SHP77 (cell line): ENCODE results near the gene TRIM47.
A peak's percentile ranks its signal among the peaks of the same experiment; 100 is the strongest.
"Not testable (repeated sequence)": the region's sequence is repeated elsewhere in the genome, so short reads cannot be mapped to it uniquely, and the experiment has no call there.

ENCODE experiments used
- DNase-seq, 2 experiments: peaks; one replicate each; lab custom pipeline; 2025; lab: John Stamatoyannopoulos, UW

TRIM47 gene

DNA sequence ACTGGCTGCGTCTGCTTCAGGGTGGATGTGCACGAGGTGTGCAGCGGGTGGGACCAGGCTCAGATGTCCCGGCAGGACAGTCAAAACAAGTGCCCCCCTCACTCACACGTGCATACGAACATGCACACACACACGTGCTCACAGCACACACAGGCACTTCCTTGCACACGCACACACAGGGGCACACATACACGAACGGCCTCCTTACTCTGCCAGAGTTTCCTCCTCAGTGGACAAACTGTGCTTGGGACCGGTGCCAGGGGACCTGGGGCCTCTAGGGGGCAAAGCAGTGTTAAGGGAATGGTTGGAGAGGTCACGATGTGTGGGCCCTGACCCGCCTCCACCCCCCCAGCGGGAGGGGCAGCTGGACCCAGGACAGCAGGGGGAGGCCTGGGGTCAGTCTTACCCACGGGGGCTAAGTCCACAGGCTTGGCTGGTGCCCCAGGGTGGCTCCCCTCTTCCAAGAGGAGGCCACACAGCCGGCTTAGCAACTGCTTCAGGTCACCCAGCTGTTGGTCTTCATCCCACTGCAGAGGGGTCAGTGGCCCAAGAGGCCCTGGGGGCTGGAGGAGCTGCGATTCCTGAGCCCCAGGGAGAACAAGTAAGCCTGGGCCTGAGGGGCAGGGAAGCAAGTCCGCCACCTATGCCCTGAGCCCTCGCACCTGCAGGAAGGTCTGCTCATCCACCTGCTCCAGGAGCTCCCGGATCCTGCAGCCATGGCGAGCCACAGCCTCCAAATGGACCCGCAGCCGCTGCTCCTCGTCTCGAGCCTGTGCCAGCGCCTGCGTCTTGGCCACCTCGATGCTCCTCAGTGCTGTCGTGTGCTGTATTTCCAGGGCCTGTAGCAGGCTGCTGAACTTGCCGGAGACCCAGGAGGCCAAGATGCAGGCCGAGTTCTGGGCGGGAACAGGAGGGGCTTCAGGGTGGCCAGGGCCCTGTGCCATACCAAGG is 13.5 kb upstream of the TRIM47 start:
- DNase-seq: no peak

DNA sequence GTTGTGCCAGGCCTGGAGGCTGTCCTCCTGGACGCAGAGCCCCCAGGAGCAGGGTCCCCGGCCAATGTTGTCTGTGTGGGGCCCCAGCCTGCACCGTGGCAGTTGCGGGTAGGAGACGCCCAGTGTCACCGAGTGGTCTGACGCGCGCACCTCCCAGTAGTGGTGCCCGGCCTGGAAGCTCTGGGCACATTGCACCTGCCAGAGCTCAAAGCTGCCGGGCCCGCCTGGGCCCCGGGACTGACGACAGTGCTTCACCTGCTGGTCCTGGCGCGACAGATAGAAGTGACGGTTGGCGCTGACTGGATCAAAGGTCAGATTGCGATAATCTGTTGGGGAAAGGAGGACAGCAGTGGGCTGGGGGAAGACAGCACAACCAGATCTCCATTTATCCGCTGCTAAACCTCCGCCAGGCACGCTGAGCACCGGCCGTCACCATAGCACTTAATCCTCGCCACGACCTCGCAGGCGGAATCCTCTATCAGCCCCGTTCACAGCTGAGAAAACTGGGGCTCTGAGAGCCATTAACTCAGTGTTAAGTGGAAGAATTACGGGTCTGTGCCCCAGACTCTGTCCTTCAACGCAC is 12.7 kb upstream of the TRIM47 start:
- DNase-seq: no peak

DNA sequence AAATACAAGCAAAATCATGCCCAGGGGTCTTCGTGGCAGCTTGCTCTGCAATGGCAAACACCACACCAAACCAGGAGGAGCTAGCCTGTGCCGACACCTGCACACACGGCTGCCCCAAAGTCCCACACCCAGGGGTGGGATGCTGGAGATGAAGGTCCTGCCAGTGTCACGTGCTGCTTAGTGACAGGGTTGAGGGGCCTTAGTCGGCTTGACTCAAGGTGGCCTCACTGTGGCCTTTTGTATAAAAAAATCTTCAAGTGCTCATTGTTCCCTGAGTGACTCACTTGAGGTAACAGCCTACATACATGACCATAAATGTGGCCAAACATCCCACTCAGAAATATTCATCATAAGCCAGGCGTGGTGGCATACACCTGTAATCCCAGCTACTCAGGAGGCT is 11.1 kb upstream of the TRIM47 start:
- no peak for DNase-seq

DNA sequence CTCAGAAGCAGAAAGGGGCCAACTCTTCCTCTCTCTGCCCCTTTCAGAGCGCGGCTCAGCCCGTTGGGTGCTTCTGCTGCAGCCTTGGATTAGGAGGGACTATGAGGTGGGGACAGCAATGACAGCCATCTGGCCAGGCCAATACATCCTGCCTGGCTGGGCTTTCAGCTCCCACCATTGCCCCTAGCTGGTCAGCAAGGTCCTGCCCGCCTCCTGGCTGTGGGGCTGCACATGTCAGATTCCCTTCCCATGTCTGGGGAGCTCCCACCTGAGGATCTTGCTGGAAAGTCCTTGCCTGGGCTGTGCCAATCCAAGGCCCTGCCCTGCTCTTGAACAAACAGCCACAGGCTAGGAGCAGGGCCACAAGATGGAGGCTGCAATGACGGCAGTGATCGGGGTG is 10.1 kb upstream of the TRIM47 start:
- DNase-seq: no peak

DNA sequence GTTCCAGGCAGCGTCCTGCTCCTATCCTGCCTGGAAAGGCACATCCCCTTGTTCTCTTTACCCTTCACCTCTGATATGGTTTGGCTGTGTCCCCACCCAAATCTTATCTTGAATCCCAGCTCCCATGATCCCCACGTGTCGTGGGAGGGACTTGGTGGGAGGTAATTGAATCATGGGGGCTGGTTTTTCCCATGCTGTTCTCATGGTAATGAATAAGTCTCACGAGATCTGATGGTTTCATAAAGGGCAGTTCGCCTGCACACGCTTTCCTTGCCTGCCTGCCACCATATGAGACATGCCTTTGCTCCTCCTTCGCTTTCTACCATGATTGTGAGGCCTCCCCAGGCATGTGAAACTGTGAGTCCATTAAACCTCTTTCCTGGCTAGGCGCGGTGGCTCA is 7.5 kb upstream of the TRIM47 start:
- not testable (repeated sequence) for DNase-seq

DNA sequence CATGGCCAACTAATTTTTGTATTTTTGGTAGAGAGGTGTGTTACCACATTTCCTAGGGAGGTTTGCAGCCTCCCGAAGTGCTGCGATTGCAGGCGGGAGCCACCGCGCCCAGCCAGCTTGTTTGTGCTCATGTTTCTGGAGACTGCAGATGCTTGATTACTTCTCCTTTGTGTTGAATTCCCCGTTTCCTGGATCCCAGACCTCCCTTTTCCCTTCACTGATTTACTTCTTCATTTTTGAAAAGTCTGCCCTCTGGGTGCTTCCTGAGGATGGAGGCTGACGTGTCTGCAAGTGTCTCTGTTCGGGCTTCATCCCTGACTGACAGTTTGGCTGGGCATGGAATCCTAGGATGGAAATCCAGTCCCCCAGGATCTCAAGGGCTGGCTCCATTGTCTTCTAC is 7.0 kb upstream of the TRIM47 start:
- DNase-seq: no peak

DNA sequence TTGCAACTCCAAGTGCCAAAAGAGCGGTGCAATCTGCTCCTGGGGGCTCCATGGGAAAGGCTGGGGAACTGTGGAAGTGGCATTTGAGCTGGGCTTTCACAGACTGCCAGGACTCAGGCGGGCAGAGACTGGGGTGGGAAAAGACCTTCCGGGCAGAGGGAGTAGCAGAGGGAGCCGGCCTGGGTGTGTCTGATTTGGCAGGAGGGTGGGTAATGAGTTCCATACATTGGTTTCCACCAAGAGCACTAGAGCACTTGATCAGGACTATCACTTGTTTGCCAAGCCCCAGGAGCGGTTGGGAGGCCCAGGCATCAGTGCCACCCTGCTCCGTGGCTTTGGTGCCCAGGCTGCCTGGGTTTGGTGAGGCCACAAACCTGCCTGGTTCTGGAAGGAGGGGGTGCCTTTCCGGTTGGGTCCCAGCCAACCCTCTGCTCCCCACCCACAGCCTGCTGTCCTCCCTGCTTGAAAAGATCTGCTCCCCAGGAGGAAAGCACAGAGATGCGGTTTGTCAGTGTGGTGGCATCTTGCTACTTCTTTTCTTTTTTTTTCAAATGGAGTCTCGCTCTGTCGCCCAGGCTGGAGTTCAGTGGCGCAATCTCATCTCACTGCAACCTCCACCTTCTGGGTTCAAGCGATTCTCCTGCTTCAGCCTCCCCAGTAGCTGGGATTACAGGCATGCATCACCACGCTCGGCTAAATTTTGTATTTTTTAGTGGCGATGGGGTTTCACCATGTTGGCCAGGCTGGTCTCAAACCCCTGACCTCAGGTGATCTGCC is 3.5 kb upstream of the TRIM47 start:
- no peak for DNase-seq

DNA sequence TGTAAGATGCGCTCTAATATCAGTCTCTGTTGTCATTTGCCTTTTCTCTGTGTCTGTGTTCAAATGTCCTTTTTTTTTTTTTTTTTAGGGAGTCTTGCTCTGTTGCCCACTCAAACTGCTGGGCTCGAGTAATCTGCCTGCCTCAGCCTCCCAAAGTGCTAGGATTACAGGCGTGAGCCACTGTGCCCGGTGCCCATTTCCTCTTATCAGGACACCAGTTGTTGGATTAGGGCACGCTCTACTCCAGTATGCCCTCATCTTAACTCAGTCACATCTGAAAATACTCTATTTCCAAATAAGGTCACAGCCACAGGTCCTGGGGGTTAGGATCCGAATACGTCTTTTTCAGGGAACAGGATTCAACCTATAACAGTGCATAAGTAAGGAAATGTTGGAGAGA is 1.9 kb upstream of the TRIM47 start:
- no peak for DNase-seq

DNA sequence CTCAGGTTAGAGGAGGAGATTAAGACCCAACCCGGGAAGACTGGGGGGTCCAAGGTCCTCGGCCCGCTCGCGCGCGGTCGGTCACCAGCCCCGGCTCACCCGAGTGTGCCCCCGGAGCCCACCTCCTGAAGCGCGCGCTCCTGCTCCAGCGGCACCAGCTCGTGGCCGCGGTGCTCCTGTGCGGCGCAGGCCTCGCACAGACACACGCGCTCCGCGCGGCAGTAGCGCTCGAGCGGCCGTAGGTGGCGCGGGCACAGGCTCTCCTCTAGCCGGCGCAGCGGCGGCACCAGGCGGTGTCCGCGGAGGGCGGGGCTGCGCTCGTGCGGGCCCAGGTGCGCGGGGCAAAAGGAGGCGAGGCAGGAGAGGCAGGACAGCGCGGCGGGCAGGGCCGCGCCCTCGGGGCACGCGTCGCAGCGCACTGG is 618 bp downstream of the TRIM47 start:
- DNase-seq: peak; percentile 58 to 86

DNA sequence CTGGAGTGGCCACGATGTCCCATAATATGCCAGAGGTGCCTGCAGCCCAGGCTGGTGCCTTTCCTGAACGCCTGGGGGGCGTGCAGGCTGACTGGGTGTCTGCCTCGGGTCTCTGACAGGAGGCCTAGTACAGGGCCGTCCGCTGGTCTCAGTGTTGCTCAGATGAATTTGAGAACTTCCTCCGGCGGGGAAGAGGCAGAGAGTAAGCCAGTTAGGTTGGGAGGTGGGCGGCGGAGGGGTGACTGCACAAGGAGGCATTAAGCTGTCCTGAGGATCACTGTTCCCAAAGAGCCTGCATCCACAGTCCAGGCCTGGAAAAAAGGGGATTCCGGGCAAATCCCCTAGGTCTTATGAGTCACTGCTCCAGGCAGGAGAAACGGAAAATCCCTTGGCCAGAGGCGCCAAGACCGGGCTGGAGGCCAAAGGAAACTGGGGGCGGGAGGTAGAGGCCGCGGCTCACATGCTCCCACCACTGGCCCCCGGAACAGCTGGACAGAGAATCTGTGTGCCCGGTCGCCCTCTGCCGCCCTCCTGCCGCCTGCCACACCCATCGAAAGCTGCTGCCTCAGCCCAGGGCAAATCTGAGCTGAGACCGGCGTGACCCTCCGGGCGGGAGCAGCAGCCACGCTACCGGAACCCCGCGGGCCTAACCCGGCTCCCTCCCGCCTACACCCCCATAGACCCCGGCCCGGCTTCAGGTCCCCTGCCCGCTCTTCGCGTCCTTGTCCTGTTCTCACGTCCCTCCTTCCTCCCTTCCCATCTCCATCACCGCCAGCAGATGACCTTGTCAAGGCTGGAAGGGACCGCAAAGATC is 1.2 kb downstream of the TRIM47 start:
- DNase-seq: peak; percentile 51 to 72

DNA sequence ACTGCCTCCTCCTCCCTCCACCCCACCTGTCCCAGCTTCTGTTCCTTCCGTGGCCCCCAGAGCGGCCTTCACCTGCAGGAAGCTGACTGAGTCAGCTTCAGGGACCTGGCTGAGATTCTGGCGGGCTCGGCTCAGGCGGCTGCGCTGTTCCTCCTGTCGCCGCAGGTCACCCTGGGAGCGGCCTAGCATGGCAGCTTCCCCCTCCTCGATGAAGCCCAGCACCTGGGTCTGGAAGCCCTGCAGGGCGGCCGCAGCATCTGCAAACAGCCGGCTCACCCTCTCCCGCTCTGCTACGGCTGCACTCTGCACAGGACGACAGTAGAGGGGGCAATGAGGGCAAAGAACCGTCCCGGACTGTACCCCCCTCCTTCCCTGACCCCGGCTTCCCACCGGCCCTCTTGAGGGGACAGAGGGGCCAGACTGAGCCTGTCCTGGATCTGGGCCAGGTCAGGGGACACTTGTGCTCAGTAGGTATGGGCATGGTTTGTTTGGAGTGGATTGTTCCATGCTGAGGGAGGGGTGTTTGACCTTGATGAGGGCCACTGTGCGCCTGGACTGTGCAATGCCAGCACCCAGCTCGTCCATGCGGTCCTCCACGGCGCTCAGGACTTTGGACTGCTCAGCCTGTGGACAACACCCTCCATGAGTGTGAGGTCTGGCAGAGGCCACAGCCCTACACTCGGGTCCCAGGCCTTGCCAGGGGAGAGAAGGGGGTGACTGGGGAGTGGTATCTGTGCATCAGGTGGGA is 2.0 kb downstream of the TRIM47 start:
- peak; percentile 86 to 91 for DNase-seq

DNA sequence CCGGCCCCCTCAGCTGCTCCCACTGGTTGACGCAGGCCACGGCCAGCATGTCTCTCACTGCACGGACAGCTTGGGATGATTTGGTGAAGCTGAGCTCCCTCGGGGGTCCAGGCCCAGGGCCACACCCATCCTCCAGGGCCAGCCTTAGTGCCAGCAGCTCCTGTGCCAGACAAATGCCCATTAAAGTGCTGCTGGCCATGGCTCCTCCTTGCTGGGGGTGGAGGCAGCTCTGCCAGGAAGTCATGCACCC is 2.5 kb downstream of the TRIM47 start:
- DNase-seq: no peak

DNA sequence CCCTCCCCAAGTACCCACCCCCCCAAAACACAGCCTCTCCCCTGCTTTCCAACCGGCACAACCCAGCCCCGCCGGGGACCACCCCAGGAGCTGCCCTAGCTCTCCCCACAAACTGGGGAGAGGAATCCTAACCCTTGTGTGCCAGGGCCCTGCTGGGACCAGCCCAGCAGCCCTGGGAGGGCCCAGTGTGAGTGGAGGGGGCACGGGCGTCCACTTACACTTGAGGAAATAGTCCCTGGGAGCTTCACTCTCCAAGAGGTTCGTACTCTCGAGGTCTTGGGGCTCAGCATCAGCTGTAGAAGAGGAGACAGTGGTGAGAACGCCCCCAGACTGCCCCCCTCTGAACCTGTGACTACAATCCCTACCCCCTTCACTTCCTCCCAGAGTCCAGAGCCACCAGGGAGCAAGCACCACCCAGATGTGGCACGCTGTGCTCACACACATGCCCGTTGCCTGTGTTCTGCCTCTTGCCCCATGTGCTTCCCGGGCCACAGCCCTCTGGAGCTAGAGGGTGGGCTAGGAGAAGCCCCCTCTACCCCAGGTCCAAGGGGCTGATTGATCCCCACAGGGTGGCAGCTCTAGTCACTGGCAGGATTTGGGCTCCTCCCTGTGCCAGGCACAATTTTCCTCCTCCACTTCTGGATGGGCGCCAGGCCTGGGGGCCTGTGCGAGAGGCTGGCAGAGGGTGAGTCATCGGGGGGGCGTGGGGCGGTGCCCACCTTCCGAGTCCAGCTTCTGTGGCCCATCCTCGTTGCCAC is 3.0 kb downstream of the TRIM47 start:
- DNase-seq: peak in 1 of 2 experiments; percentile 59

DNA sequence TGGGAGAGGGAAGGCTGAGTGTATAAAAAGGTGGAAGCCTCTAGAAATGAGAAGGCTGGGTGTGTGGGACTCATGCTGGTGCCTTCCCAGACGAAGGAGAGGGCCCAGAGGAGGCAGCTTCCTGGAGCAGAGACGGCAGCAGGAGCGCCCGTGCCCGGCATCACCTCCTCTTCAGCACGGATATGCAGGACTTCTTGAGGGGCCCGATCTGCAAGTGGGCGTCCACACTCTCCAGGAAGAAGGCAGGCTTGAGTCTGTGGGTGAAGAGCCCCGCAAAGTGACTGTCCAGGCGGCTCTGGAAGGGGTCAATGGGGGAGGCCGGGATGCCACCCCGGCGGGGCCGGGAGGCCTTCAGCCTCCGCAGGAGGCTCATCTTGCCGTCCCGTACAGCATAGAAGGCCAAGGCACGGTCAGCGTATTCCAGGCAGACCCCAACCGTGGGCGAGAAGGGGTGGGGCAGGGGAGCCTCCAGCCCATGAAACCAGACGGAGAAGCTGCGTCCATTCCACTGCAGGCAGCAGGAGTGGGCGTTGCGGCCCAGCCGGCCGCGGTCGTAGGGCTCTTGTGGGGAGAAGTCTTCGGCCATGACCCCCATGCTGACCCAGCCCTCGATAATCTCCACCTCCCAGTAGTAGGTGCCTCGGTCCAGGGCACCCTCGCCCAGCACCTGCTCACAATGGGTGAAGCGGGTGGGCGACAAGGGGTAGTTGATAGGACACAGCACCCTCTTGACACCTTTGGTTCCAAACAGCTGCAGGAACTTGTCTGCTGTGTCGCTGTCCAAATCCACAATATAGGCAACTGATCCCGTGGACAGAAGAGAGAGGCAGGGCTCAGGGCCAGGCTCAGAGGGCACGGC is 3.8 kb downstream of the TRIM47 start:
- DNase-seq: no peak

DNA sequence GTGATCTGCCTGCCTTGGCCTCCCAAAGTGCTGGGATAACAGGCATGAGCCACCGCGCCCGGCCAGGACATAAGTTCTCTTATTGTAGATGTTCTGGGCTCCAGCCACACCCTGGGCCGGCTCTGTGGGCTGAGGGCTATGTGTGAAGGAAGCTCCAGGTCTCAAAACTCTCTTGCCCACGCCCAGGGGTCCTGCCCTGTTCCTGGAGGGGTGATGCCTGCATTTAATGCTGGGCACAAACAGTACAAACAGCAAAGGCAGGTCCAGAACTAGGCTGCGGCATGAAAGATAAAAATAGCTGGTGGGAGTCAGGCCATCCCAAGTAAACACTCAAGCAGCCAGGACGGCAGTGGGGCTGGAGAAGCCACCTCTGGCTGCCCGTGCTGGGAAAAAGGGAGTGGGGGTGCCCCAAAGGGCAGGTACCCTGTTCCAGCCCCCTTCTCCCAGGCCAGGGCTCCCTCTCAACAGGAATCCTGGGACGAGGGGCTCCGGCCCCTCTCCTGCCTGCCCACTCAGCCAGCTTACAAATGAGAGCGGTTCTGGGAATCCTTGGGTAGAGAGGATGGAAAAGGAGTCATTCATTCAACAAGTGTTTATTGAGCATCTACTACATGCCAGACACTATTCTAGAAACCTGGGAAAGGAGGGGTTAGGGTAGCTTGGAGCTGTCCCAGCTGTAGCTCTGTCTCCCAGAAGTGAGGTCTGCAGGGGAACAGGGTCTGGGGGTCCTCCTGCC is 4.6 kb downstream of the TRIM47 start:
- DNase-seq: no peak

DNA sequence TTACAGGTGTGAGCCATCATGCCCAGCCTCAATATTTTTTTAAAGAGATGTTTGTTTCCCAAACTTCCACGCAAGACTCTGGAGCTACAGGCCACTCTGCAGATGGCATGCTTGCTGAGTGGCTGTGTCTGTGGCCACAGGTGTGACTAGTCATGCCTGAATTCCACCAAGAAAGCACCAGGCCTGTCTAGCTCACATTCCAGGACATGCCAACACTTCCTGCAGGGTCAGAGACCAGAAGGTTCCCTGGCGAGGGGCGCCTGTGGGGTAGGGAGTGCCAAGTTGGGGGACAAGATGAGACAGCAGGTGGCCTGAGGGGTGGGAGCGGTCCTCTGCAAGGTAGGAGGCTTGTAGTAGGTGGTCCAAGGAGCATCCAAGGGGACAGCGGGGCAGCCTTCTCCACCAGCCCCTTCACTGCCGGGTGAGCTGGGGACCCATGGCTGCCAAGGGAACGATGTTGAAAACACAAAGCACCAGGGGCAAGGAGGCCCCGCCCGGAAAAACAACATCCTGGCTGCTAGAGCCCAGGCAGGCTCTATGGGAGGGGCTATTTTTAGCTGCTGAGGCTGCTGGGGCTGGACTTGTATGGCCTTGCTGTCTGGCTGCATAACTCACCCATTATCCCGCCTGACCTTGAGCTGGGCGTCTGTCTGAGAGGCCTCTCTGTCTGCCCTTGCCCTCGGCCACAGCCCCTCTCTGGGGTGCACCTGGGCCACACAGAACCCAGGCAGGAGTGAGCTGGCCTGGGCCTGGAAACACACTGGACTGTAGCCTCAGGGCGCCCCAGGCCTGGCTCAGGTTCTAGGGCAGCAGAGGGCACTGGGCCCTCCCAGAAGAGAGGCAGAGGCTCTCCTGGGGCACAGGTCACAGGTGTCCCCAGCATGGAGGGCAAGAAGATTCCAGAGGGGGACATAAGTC is 5.7 kb downstream of the TRIM47 start:
- DNase-seq: peak; percentile 65 to 91

DNA sequence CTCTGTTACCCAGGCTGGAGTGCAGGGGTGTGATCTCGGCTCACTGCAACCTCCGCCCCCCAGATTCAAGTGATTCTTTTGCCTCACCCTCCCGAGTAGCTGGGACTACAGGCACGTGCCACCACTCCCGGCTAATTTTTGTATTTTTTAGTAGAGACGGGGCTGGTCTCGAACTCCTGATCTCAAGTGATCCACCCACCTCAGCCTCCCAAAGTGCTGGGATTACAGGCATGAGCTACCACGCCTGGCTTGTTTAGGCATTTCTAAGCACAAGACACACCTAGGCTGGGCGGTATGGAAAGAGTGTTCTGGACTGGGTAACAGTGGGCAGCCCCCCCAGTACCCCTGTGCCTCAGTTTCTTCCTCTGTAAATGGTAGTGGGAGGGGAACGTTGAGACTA is 8.2 kb downstream of the TRIM47 start:
- DNase-seq: not testable (repeated sequence)
